NCI-H460 (cell line): Measurements from ENCODE around the gene MRPS11. TPM values are rescaled to one million over a fixed set of nuclear protein-coding genes. Genes with fewer than 3 reads are reported as not detected.
A peak's percentile ranks its signal among the peaks of the same experiment; 100 is the strongest.
"Not testable (repeated sequence)": the region's sequence is repeated elsewhere in the genome, so short reads cannot be mapped to it uniquely, and the experiment has no call there.

Experiments used
- DNase-seq: peaks from one replicate; pipeline ENCODE4 v3.0.0-alpha.2; 2016; ENCODE audit warnings: low read depth; ENCODE audit errors: extremely low read depth
- polyA plus RNA-seq: library from polyadenylated mRNA; depleted of rRNA; stranded (reverse); fragments of >200 nt; gene quantifications from 2 replicates; pipeline ENCODE4 v1.2.3, GENCODE V29; 2014; cell fraction: nucleus; rRNA removed
- total RNA-seq: library from RNA; depleted of rRNA; stranded (reverse); fragments of >200 nt; shearing (Covaris generic); gene quantifications from 2 replicates; pipeline ENCODE4 v1.2.3, GENCODE V29; 2014; rRNA removed

Gene MRPS11
- 44.6 and 53.2 TPM in 2 replicates for total RNA-seq
- polyA plus RNA-seq: 107 and 117 TPM in 2 replicates

GRCh38 chr15:88467073-88467934 is at the start of gene MRPS11, which contains the start of gene MRPL46:
Gene MRPS11, plus strand, starts transcription at chr15:88467708. Its CDS starts 10 bp downstream, at chr15:88467718.
Gene MRPL46, minus strand, starts transcription at chr15:88467388. Its CDS starts 11 bp downstream, at chr15:88467377.
- DNase-seq: peak; percentile 82

DNA sequence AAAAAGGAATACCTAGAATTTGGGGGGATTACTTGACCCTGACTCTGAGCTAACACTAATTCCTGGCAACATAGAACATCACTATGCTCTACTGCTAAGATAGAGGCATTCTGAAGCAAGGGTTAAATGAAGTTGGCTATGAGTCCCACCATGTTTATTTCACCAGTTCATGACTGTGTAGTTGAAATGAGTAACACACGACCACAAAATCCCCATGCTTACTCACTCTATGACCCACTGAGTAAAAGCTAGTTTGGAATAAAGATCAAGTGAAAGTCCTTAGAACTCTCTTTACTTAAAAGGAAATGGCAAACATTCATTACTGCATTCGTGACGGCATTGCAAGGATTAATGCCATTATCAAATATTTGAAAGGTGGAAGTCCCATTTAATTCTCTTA is 47.7 kb upstream of the MRPS11 start:
- DNase-seq: no peak

GRCh38 chr15:88423331-88423730 is 44.2 kb upstream of the MRPS11 start:
- no peak for DNase-seq

GRCh38 chr15:88426304-88426703 is 41.2 kb upstream of the MRPS11 start:
- DNase-seq: no peak

DNA sequence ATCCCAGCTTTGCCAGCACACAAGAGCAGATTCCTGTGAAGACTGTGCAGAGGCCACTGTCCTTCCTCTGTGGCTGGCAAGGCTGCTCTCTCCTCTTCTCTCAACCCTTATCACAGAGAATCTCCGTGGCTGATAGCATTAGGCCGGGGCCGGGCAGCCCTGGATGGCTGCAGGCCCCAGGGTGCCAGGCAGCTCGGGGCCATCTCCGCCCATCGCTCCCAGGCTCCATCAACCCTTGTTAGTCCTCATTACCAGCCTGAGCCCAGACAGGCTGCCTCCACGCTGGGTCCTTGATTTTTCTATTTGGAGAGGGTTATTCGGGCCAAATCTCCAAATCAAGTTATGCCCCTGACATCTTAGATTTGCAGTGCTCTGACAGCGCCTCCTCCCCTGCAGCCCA is 39.5 kb upstream of the MRPS11 start:
- DNase-seq: no peak

DNA sequence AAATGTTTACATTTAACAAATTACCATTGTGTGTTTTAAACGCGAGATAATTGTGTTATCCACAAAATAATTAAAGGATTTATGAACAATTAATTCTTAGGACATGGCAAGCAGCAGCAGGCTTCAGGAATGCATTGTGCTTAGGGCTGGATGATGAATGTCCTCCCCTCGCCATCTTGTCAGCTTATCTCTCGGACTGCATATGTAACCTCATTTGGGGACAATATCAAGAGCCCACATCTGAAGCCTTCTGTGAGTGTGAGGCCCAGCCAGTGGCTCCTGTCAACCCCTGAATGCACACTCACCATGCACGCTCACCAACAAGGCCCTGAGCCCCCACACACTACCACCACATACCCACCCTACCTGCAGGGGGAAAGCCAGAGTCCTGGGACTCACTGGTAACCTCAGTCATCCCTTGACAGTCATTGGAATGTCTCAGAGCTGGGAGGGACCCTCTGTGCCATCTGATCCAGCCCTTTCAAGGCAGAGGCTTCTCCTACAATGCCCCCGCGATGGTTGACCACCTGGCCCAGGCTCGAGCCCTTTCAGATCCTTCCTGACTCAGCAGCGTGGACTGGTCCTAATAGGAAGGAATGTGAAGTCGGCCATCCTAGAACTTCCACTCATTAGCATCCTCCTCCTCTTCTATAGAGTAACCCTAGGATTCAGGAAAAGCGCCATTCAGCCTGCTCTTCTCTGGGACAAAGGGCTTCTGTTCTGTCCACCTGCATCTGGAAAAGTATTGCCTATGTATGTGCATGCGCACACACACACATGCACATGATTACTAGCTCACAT is 38.5 kb upstream of the MRPS11 start:
- no peak for DNase-seq

DNA sequence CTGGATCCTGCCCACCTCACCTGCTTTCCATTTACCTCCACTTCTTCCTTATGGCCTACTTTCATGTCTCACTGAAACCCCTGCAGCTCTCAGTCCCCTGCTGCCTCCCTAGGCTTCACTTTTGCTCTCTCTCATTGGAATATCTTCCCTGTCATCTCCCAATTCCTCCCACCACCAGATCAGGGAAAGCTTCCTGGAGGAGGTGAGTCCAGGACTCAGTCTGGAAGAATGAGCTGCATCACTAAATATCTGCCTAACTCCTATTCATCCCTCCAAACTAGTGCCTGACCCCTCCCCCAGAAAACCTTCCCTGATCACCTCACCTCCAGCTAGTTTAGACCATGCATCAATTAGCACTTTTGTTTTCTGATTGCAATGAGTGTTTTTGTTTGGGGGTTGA is 37.5 kb upstream of the MRPS11 start:
- DNase-seq: no peak

GRCh38 chr15:88431441-88431840 is 36.1 kb upstream of the MRPS11 start:
- DNase-seq: no peak

GRCh38 chr15:88433046-88433685 is 34.3 kb upstream of the MRPS11 start:
- no peak for DNase-seq

DNA sequence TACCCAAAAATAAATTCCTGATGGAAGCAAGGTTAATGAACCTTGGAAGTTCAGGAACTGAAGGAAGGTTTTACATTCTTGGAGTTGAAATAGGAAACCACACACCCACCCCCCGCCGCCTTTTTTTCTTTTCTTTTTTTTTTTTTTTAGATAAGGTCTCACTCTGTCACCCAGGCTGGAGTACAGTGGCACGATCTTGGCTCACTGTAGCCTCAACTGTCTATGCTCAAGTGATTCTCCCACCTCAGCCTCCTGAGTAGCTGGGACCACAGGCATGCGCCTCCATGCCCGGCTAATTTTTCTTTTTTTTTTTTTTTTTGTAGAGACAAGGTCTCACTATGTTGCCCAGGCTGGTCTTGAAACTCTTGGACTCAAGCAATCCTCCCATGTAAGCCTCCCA is 33.4 kb upstream of the MRPS11 start:
- DNase-seq: not testable (repeated sequence)

GRCh38 chr15:88438181-88438580 is 29.3 kb upstream of the MRPS11 start:
- no peak for DNase-seq

DNA sequence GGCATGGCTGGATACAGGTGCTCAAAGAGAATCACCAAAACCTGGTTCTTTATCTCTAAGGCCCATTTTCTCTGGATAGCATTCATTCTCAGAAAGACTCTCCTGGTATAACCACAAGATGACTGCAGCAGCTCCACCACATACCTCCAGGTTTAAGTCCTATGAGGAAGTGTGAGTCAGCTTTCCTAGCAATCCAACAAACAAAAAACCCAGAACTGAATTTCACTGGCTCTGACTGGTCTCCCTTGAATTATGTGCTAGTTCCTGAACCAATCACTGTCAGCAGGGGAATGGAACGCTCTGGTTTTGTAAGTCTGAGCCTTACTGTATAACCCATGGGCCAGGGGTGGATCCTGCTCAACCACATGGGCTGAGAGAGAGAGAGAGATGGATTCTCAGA is 27.5 kb upstream of the MRPS11 start:
- DNase-seq: no peak

DNA sequence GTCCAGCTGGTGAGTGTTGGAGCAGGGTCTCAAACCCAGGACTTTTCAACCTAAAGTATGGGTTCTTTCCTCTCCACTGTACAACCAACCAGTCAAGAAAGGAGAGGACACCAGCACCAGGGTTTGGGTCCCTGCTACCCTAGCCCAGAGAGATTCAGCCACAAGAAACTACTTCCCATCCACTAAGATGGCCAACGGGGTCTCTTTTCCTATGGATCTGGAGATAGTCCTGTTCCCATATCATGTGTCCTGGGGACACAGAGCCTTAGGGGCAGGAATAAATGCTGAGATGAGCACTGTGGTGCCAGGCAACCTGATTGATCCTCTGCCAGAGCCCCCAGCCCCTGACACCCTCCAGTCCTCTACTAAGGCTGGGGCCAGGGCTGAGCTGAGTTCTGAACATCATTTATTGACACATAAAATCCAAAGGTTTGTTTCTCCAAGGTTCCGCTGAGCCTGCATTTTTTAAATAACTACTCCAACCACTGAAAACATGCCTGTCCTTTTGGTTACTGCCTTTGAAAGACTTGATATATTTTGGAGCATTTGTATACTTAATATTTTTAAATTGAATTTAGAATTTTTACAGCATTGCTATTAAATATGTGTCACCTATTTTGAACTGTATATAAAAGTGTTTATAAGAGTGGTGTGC is 26.3 kb upstream of the MRPS11 start:
- no peak for DNase-seq

- no peak for DNase-seq
Observed at GRCh38 chr15:88447206-88447605, 20.3 kb upstream of the MRPS11 start.

- DNase-seq: no peak
Observed at GRCh38 chr15:88447741-88448140, 19.8 kb upstream of the MRPS11 start.

- DNase-seq: no peak
Observed at GRCh38 chr15:88448991-88449461, 18.5 kb upstream of the MRPS11 start.

- DNase-seq: no peak
Observed at GRCh38 chr15:88449581-88449980, 17.9 kb upstream of the MRPS11 start.

GRCh38 chr15:88450125-88450798 is 17.2 kb upstream of the MRPS11 start:
- DNase-seq: peak; percentile 59

GRCh38 chr15:88453651-88454050 is 13.9 kb upstream of the MRPS11 start:
- no peak for DNase-seq

DNA sequence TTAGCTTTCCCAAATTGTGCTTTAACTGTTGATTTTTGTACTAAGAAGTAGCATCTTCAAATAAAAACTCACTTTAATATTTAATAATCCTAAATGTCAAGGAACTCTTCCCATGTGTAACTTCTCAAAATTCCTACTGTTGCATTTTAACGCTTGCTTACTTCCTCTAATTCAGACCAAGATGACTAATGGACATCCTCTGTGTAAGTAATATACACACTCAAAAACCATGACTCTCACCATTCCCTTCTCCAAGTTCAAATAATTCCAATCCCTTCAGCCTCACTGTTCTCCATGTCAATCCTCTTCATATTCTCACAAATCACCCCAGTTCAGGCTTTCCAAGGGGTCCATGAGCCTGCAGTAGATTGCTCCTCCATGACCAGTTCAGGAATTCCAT is 13.3 kb upstream of the MRPS11 start:
- no peak for DNase-seq
